ENCODE measurements around the gene RACGAP1. TPM values are rescaled to one million over a fixed set of nuclear protein-coding genes. Genes with fewer than 3 reads are reported as not detected.

Gene RACGAP1
- total and polyA plus RNA-seq, 2 of the 4 experiments (the other 2 are of a cell fraction) = 37.9 to 110 TPM

DNA sequence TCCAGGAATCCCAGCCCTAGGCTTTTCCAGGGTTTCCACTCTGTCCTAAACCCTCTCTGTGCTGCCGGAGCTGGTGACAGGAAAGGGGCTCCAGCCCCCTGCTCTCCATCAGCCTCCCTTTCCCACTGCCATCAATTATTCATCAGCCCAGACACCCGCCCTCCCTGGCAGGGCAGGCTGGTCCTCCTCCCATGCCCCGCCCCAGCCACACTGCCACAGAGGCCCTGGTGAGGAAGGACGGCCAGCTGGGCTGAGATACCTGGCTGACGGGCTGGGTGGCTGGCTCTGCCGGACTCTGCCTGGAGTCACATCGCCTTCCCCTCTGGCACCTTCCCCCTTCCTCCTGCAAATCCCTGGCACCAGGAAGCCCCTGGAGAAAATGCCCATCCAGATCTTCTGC, 47.9 kb upstream of the RACGAP1 start:
- Histone ChIP-seq H2AFZ (replicated peaks; ENCODE audit: low read length, poor library complexity) (no peak overlapping the region), H3K4me2 (ENCODE audit: low read depth, low read length) (no peak overlapping the region), H3K27ac (ENCODE audit: insufficient read depth, low read length) (no peak overlapping the region), H2BK120ac (ENCODE audit: low read depth, low read length) (no peak overlapping the region), H3K18ac (ENCODE audit: low read depth, low read length) (no peak overlapping the region), H2AK5ac (ENCODE audit: low read depth, low read length) (no peak overlapping the region), H2BK20ac (ENCODE audit: low read depth, low read length) (no peak overlapping the region), H3K23ac (ENCODE audit: low read depth, low read length) (no peak overlapping the region), H3K4me1 (ENCODE audit: control insufficient read depth, insufficient read depth, low read length) (peaks cover 3% of the 10 kb centered on the region; the same call in 1 of the 2 replicates), H2AK9ac (replicated peaks; ENCODE audit: low read depth, low read length, poor library complexity) (no peak overlapping the region), H4K91ac (ENCODE audit: insufficient read depth, low read depth, low read length) (no peak overlapping the region), H3K9me3 (ENCODE audit: control insufficient read depth, insufficient read depth, low read length) (no peaks in the 10 kb centered on the region), H3K79me1 (ENCODE audit: low read depth in 1 of 2, low read length in 2 of 2) (no peaks in the 10 kb centered on the region), H3K9ac (ENCODE audit: low read depth, low read length) (no peak overlapping the region), H4K8ac (ENCODE audit: low read depth in 2 of 2, low read length in 2 of 2) (no peak overlapping the region), H3K9me1 (ENCODE audit: insufficient read depth, low read length) (no peaks in the 10 kb centered on the region), H2BK15ac (ENCODE audit: low read depth, low read length) (no peak overlapping the region), H2BK5ac (ENCODE audit: low read depth, low read length, poor library complexity, severe bottlenecking) (no peak overlapping the region), H3K56ac (ENCODE audit: extremely low read depth, insufficient read depth, low read length) (no peak overlapping the region), H4K5ac (ENCODE audit: low read depth, low read length) (no peak overlapping the region), H3K4ac (ENCODE audit: low read depth, low read length) (no peak overlapping the region), H4K20me1 (ENCODE audit: insufficient read depth, low read length) (no peaks in the 10 kb centered on the region; the same call in 1 of the 2 replicates), H3K14ac (replicated peaks; ENCODE audit: low read depth, low read length) (no peak overlapping the region), H3K4me3 (ENCODE audit: insufficient read depth, low read depth, low read length) (no peak overlapping the region), H3K27me3 (ENCODE audit: control insufficient read depth, insufficient read depth, low read length) (no peaks in the 10 kb centered on the region), H3K36me3 (ENCODE audit: control insufficient read depth, insufficient read depth, low read length) (no peaks in the 10 kb centered on the region)
- ATAC-seq (ENCODE audit: low read depth) (no peak), DNase-seq (no peak)
- dilution Hi-C loops (cut with HindIII; ENCODE audit: low sequenced_read_pairs, unreplicated experiment) (no loop called here), intact Hi-C loops (cut with micrococcal nuclease) (no loop called here), in situ Hi-C loops (cut with MboI; ENCODE audit: low sequenced_read_pairs) (no loop called here)
- ChIA-PET POLR2A (ENCODE audit: unreplicated experiment) (no interaction called here), CTCF (no interaction called here)
- no CpG with 5 or more reads among the region's 7 CpGs for WGBS, 2 experiments (ENCODE audit: extremely low coverage in 2 of 2, insufficient read length in 1 of 2)
- TF ChIP-seq SMC3 (IDR thresholded peaks at IDR 0.05; ENCODE audit: low read depth, low read length) (no peak), RCOR1 (IDR thresholded peaks at IDR 0.05; ENCODE audit: insufficient replicate concordance, low read length) (no peak), MAFK (IDR thresholded peaks at IDR 0.05; ENCODE audit: low read depth, low read length) (no peak), FOS (IDR thresholded peaks at IDR 0.05; ENCODE audit: low read depth, low read length) (no peak), RAD21 (IDR thresholded peaks at IDR 0.05; ENCODE audit: low read length) (no peak), POLR2A (IDR thresholded peaks at IDR 0.05; ENCODE audit: low read depth, low read length) (no peak), CEBPB (IDR thresholded peaks at IDR 0.05; ENCODE audit: low read depth, low read length) (no peak), MXI1 (IDR thresholded peaks at IDR 0.05; ENCODE audit: borderline replicate concordance, low read depth, low read length) (no peak), BHLHE40 (IDR thresholded peaks at IDR 0.05; ENCODE audit: low read depth, low read length) (no peak), MAZ (IDR thresholded peaks at IDR 0.05; ENCODE audit: borderline replicate concordance, low read depth, low read length) (no peak), CHD1 (IDR thresholded peaks at IDR 0.05; ENCODE audit: low read depth, low read length) (no peak), RFX5 (IDR thresholded peaks at IDR 0.05; ENCODE audit: low read depth, low read length) (no peak), NFE2L2 (IDR thresholded peaks at IDR 0.05; ENCODE audit: low read depth, low read length) (no peak)
- TF ChIP-seq, protein P1, sequence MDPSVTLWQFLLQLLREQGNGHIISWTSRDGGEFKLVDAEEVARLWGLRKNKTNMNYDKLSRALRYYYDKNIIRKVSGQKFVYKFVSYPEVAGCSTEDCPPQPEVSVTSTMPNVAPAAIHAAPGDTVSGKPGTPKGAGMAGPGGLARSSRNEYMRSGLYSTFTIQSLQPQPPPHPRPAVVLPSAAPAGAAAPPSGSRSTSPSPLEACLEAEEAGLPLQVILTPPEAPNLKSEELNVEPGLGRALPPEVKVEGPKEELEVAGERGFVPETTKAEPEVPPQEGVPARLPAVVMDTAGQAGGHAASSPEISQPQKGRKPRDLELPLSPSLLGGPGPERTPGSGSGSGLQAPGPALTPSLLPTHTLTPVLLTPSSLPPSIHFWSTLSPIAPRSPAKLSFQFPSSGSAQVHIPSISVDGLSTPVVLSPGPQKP (IDR thresholded peaks at IDR 0.05; ENCODE audit: borderline replicate concordance, low read depth, low read length) = no peak
- TF ChIP-seq, protein P2, sequence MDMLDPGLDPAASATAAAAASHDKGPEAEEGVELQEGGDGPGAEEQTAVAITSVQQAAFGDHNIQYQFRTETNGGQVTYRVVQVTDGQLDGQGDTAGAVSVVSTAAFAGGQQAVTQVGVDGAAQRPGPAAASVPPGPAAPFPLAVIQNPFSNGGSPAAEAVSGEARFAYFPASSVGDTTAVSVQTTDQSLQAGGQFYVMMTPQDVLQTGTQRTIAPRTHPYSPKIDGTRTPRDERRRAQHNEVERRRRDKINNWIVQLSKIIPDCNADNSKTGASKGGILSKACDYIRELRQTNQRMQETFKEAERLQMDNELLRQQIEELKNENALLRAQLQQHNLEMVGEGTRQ (IDR thresholded peaks at IDR 0.05; ENCODE audit: low read depth, low read length) = no peak
- TF ChIP-seq, protein P3, sequence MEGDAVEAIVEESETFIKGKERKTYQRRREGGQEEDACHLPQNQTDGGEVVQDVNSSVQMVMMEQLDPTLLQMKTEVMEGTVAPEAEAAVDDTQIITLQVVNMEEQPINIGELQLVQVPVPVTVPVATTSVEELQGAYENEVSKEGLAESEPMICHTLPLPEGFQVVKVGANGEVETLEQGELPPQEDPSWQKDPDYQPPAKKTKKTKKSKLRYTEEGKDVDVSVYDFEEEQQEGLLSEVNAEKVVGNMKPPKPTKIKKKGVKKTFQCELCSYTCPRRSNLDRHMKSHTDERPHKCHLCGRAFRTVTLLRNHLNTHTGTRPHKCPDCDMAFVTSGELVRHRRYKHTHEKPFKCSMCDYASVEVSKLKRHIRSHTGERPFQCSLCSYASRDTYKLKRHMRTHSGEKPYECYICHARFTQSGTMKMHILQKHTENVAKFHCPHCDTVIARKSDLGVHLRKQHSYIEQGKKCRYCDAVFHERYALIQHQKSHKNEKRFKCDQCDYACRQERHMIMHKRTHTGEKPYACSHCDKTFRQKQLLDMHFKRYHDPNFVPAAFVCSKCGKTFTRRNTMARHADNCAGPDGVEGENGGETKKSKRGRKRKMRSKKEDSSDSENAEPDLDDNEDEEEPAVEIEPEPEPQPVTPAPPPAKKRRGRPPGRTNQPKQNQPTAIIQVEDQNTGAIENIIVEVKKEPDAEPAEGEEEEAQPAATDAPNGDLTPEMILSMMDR (conservative IDR thresholded peaks at IDR 0.05; ENCODE audit: low read depth, low read length) = no peak
- no TSS peak for BruUV-seq (replicated peaks)

Data from IMR-90 (cell line).